HG03558 (cell line): ENCODE results near the gene ARSJ.
"Not testable (repeated sequence)": the region's sequence is repeated elsewhere in the genome, so short reads cannot be mapped to it uniquely, and the experiment has no call there.

ENCODE experiments used
- ATAC-seq: cut with Tn5 transposase; IDR thresholded peaks from one replicate; pipeline ENCODE4 v1.9.1; 2021; ENCODE audit warnings: moderate number of reproducible peaks; ENCODE audit not compliant: unreplicated experiment; ENCODE audit errors: extremely low read depth

Gene ARSJ

GRCh38 chr4:113979148-113979904, at the start of gene ARSJ:
Gene ARSJ, minus strand, starts transcription at chr4:113979647. Its CDS starts 813 bp downstream, at chr4:113978834.
- ATAC-seq, result no peak

GRCh38 chr4:114028071-114028470, 48.6 kb upstream of the ARSJ start:
- no peak for ATAC-seq

GRCh38 chr4:114027596-114027995, 48.1 kb upstream of the ARSJ start:
- no peak for ATAC-seq

GRCh38 chr4:114026447-114026846, 47.0 kb upstream of the ARSJ start:
- no peak for ATAC-seq

- peak; percentile 75 for ATAC-seq
Measured at GRCh38 chr4:114025176-114025777, 45.8 kb upstream of the ARSJ start.

GRCh38 chr4:114021451-114021850, 42.0 kb upstream of the ARSJ start:
- no peak for ATAC-seq

- no peak for ATAC-seq
Measured at GRCh38 chr4:114019969-114020358, 40.5 kb upstream of the ARSJ start.

GRCh38 chr4:114019276-114019968, 40.0 kb upstream of the ARSJ start:
- no peak for ATAC-seq

- ATAC-seq, result no peak
Measured at GRCh38 chr4:114017120-114017917, 37.9 kb upstream of the ARSJ start.

GRCh38 chr4:114015444-114015899, 36.0 kb upstream of the ARSJ start:
- ATAC-seq, result no peak

- not testable (repeated sequence) for ATAC-seq
Measured at GRCh38 chr4:114013201-114013600, 33.8 kb upstream of the ARSJ start.

- no peak for ATAC-seq
Measured at GRCh38 chr4:114012749-114013148, 33.3 kb upstream of the ARSJ start.

- ATAC-seq, result no peak
Measured at GRCh38 chr4:114005569-114006442, 26.4 kb upstream of the ARSJ start.

GRCh38 chr4:114004483-114005226, 25.2 kb upstream of the ARSJ start:
- not testable (repeated sequence) for ATAC-seq

GRCh38 chr4:113998531-113998930, 19.1 kb upstream of the ARSJ start:
- no peak for ATAC-seq

GRCh38 chr4:113998079-113998478, 18.6 kb upstream of the ARSJ start:
- no peak for ATAC-seq

- ATAC-seq, result no peak
Measured at GRCh38 chr4:113997206-113997605, 17.8 kb upstream of the ARSJ start.

GRCh38 chr4:113996599-113997177, 17.2 kb upstream of the ARSJ start:
- ATAC-seq, result no peak
